IPS-20b (cell line): Measurements from ENCODE around the gene MYH15.

Experiments used
- H3K27ac ChIP-seq: one replicate; pipeline ENCODE4 v1.5.1; 2013; ENCODE audit warnings: low read length
- H3K27me3 ChIP-seq: 2 replicates; pipeline ENCODE4 v1.6.1; 2013; ENCODE audit warnings: mild to moderate bottlenecking, low read length, inconsistent platforms; ENCODE audit not compliant: insufficient read depth
- H3K36me3 ChIP-seq: 2 replicates; pipeline ENCODE4 v1.6.1; 2013; ENCODE audit warnings: low read depth, mild to moderate bottlenecking, inconsistent platforms, low read length, moderate library complexity; ENCODE audit not compliant: insufficient read depth
- H3K4me1 ChIP-seq: 2 replicates; pipeline ENCODE4 v1.6.1; 2013; ENCODE audit warnings: mild to moderate bottlenecking, control low read depth, inconsistent platforms, low read length, moderate library complexity; ENCODE audit not compliant: insufficient read depth
- H3K4me3 ChIP-seq: 2 replicates; pipeline ENCODE4 v1.5.1; 2013; ENCODE audit warnings: mild to moderate bottlenecking, low read length, inconsistent platforms
- H3K9ac ChIP-seq: 2 replicates; pipeline ENCODE4 v1.6.1; 2013; ENCODE audit warnings: low read depth, mild to moderate bottlenecking, inconsistent platforms, low read length, moderate library complexity
- H3K9me3 ChIP-seq: 2 replicates; pipeline ENCODE4 v1.6.1; 2013; ENCODE audit warnings: mild to moderate bottlenecking, low read depth, low read length, inconsistent platforms; ENCODE audit not compliant: insufficient read depth

Gene MYH15

DNA sequence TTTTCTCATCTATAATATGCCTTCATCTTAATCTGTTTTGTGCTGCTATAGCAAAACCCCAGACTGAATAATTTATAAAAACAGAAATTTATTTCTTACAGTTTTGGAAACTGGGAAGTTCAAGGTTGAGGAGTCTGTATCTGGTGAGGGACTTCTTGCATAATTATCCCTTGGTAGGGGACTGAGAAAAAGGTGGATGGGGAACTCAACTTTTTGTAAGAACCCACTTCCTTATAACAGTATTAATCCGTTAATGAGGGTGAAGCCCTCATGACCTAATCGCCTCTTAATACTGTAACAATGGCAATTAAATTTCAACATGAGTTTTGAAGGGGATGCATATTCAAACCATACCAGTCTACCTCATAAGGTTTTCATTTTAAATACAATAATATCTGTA, 17.4 kb upstream of the MYH15 start:
- no peak overlapping the region for H3K4me3 ChIP-seq
- no peaks in the 10 kb centered on the region; the same call in 1 of the 2 replicates for H3K4me1 ChIP-seq
- H3K36me3 ChIP-seq: no peaks in the 10 kb centered on the region
- no peaks in the 10 kb centered on the region for H3K27me3 ChIP-seq
- no peaks in the 10 kb centered on the region for H3K9me3 ChIP-seq
- no peak overlapping the region for H3K9ac ChIP-seq
- H3K27ac ChIP-seq: no peak overlapping the region

DNA sequence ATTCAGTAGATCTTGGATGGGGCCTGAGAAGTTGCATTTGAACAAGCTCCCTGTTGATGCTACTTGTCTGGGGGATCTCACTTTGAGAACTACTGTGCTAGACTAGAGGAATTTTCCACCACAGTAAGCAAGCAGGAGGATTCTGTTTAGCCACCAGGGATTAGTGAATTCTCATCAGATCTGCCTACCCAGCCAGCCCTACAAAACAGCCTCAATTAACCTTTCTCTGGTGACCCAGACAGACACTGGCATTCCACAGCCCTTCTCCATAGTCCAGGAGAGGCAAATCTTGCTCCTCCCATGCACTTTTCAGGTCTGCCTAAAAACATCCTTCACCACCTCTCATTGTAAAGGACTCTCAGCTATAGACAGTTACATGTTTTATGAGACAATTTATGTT, 16.7 kb upstream of the MYH15 start:
- Histone ChIP-seq H3K4me3 (no peak overlapping the region), H3K36me3 (no peaks in the 10 kb centered on the region), H3K27ac (no peak overlapping the region), H3K4me1 (no peaks in the 10 kb centered on the region; the same call in 1 of the 2 replicates), H3K9me3 (no peaks in the 10 kb centered on the region), H3K27me3 (no peaks in the 10 kb centered on the region), H3K9ac (no peak overlapping the region)

- H3K4me3 ChIP-seq: no peak overlapping the region
- H3K27ac ChIP-seq: no peak overlapping the region
- H3K36me3 ChIP-seq: no peaks in the 10 kb centered on the region
- no peaks in the 10 kb centered on the region for H3K9me3 ChIP-seq
- H3K4me1 ChIP-seq: no peaks in the 10 kb centered on the region; the same call in 1 of the 2 replicates
- no peaks in the 10 kb centered on the region for H3K27me3 ChIP-seq
- no peak overlapping the region for H3K9ac ChIP-seq
These were observed 15.6 kb upstream of the MYH15 start for GRCh38 chr3:108525971-108526370.

- H3K9ac ChIP-seq: no peak overlapping the region
- H3K9me3 ChIP-seq: no peaks in the 10 kb centered on the region
- H3K27me3 ChIP-seq: no peaks in the 10 kb centered on the region
- H3K36me3 ChIP-seq: no peaks in the 10 kb centered on the region
- H3K27ac ChIP-seq: no peak overlapping the region
- no peaks in the 10 kb centered on the region; the same call in 1 of the 2 replicates for H3K4me1 ChIP-seq
- no peak overlapping the region for H3K4me3 ChIP-seq
These were observed 14.9 kb upstream of the MYH15 start for GRCh38 chr3:108525256-108525655.

- Histone ChIP-seq H3K27ac (no peak overlapping the region), H3K4me1 (no peaks in the 10 kb centered on the region; the same call in 1 of the 2 replicates), H3K36me3 (no peaks in the 10 kb centered on the region), H3K9ac (no peak overlapping the region), H3K4me3 (no peak overlapping the region), H3K27me3 (no peaks in the 10 kb centered on the region), H3K9me3 (no peaks in the 10 kb centered on the region)
These were observed 14.1 kb upstream of the MYH15 start for GRCh38 chr3:108524537-108524936.

DNA sequence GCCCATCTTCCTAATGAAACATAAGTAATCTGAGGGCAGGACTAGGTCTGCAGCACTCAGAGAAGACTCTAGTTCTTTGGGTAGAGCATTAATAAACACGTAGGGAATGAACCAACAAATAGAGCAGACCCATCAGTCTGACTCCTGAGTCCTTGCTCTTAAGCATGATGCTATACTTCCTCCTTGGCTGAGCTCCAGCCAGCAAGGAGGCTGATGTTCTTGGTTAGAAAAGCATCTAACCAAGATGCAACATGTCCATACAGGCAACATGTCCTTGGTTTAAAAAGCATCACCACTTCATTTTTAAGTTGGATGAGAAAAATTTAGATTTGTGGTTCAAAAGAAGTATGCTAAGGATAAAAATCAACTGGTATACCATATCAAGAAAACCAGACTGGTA, 8.5 kb upstream of the MYH15 start:
- H3K27ac ChIP-seq: no peak overlapping the region
- no peaks in the 10 kb centered on the region for H3K27me3 ChIP-seq
- no peaks in the 10 kb centered on the region for H3K36me3 ChIP-seq
- no peak overlapping the region for H3K9ac ChIP-seq
- H3K4me1 ChIP-seq: no peaks in the 10 kb centered on the region
- no peaks in the 10 kb centered on the region for H3K9me3 ChIP-seq
- H3K4me3 ChIP-seq: no peak overlapping the region

- Histone ChIP-seq H3K36me3 (no peaks in the 10 kb centered on the region), H3K27ac (no peak overlapping the region), H3K27me3 (no peaks in the 10 kb centered on the region), H3K9me3 (no peaks in the 10 kb centered on the region), H3K9ac (no peak overlapping the region), H3K4me1 (no peaks in the 10 kb centered on the region), H3K4me3 (no peak overlapping the region)
These were observed 6.5 kb upstream of the MYH15 start for GRCh38 chr3:108516881-108517280.

DNA sequence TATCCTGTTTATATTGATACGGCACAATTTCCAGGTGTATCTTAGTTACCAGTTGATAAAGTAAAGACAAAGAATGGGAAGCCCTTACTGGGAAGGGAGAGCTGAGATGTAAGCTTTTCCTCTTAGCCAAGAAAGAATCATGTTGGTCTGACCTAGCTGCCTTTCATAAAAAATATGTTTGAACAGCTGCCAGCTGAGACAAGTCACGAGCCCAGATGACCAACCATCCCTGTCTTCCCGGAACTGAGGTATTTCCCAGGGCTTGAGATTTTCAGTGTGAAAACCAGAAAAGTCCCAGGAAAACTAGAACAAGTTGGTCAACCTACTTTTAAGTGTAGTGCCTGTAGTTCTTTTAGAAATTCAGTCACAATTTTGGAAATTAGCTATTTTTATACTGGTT, 3.6 kb upstream of the MYH15 start:
- no peaks in the 10 kb centered on the region for H3K4me1 ChIP-seq
- no peaks in the 10 kb centered on the region for H3K36me3 ChIP-seq
- H3K9ac ChIP-seq: no peak overlapping the region
- H3K27me3 ChIP-seq: no peaks in the 10 kb centered on the region
- H3K9me3 ChIP-seq: no peaks in the 10 kb centered on the region
- H3K4me3 ChIP-seq: no peak overlapping the region
- no peak overlapping the region for H3K27ac ChIP-seq

DNA sequence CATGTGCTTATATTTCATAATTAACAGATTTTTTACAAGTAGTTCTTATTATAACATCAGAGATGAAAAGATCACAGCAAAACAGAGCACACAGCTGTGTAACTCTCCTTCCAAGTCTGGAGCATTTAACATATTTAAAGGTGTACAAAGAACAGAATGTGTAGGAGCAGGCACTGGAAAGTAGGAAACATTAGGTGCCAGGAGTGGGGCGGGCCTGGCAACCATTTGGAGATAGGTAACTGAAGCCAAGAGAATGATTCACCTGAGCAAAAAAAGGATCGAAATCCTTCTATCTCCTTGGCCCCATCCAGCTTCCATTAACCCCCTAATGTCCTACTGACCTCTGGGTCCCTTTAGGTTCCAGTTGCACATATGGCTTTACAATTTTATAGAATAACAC, 2.3 kb upstream of the MYH15 start:
- Histone ChIP-seq H3K4me3 (no peak overlapping the region), H3K27ac (no peak overlapping the region), H3K4me1 (no peaks in the 10 kb centered on the region), H3K9me3 (no peaks in the 10 kb centered on the region), H3K27me3 (no peaks in the 10 kb centered on the region), H3K36me3 (no peaks in the 10 kb centered on the region), H3K9ac (no peak overlapping the region)

DNA sequence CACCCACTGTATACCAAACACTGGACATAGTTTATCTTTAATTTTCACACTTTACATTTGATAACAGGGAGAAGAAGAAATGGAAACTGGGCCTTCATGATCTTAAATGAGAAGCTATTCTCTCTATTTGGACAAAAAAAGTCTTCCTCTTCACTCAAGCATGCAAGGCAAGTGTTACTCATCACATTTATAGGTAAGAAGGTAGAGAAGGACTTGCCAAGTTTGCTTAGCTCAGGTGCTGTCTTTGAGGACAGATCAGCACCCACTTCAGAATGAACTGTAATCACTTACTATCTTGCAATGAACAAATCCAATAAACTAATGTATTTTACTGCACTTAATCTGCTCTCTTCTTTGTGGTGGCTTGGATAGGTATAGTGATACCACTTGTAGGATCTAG, 1.1 kb upstream of the MYH15 start:
- Histone ChIP-seq H3K9ac (no peak overlapping the region), H3K36me3 (no peaks in the 10 kb centered on the region), H3K27ac (no peak overlapping the region), H3K4me3 (no peak overlapping the region), H3K9me3 (no peaks in the 10 kb centered on the region), H3K4me1 (no peaks in the 10 kb centered on the region), H3K27me3 (no peaks in the 10 kb centered on the region)

- Histone ChIP-seq H3K4me1 (no peaks in the 10 kb centered on the region), H3K36me3 (no peaks in the 10 kb centered on the region), H3K9ac (no peak overlapping the region), H3K4me3 (no peak overlapping the region), H3K9me3 (no peaks in the 10 kb centered on the region), H3K27ac (no peak overlapping the region), H3K27me3 (no peaks in the 10 kb centered on the region)
These were observed 659 bp upstream of the MYH15 start for GRCh38 chr3:108511055-108511454.

- H3K4me1 ChIP-seq: no peaks in the 10 kb centered on the region
- no peaks in the 10 kb centered on the region for H3K36me3 ChIP-seq
- no peak overlapping the region for H3K4me3 ChIP-seq
- no peak overlapping the region for H3K9ac ChIP-seq
- H3K9me3 ChIP-seq: no peaks in the 10 kb centered on the region
- H3K27me3 ChIP-seq: no peaks in the 10 kb centered on the region
- H3K27ac ChIP-seq: no peak overlapping the region
These were observed 525 bp downstream of the MYH15 start for GRCh38 chr3:108509871-108510270.

GRCh38 chr3:108509263-108509662, 1.1 kb downstream of the MYH15 start:
- Histone ChIP-seq H3K27ac (no peak overlapping the region), H3K36me3 (no peaks in the 10 kb centered on the region), H3K9ac (no peak overlapping the region), H3K4me3 (no peak overlapping the region), H3K27me3 (no peaks in the 10 kb centered on the region), H3K9me3 (no peaks in the 10 kb centered on the region; the same call in 1 of the 2 replicates), H3K4me1 (no peaks in the 10 kb centered on the region)
